Neural progenitor cell (in vitro differentiated cells): ENCODE results near the gene CYB5R4. TPM values are rescaled to one million over a fixed set of nuclear protein-coding genes. Genes with fewer than 3 reads are reported as not detected.
A peak's percentile ranks its signal among the peaks of the same experiment; 100 is the strongest.

Experiments
- DNase-seq: peaks from one replicate; pipeline ENCODE4 v3.0.0-alpha.2; 2016; ENCODE audit warnings: low spot score
- H2AFZ ChIP-seq: fragments of 200-600 bp; sonication (generic); replicated peaks from 2 replicates; pipeline ENCODE4 v1.6.1; 2016; ENCODE audit warnings: antibody characterized with exemption
- H3F3A ChIP-seq: fragments of 200-600 bp; sonication (generic); 2 replicates; pipeline ENCODE4 v1.6.1; 2016; ENCODE audit warnings: antibody characterized with exemption, low read depth
- H3K27ac ChIP-seq: fragments of 200-600 bp; sonication (generic); 2 replicates; pipeline ENCODE4 v1.5.1; 2016; ENCODE audit warnings: mild to moderate bottlenecking
- H3K27me3 ChIP-seq: fragments of 200-600 bp; sonication (generic); 2 replicates; pipeline ENCODE4 v1.6.1; 2016; ENCODE audit warnings: mild to moderate bottlenecking, moderate library complexity
- H3K36me3 ChIP-seq: fragments of 200-600 bp; sonication (generic); 2 replicates; pipeline ENCODE4 v1.5.1; 2016
- H3K4me1 ChIP-seq: fragments of 200-600 bp; sonication (generic); 2 replicates; pipeline ENCODE4 v1.6.1; 2016; ENCODE audit warnings: mixed run types
- H3K4me2 ChIP-seq: fragments of 200-600 bp; sonication (generic); 2 replicates; pipeline ENCODE4 v1.6.1; 2016
- H3K4me3 ChIP-seq: fragments of 200-600 bp; sonication (generic); 2 replicates; pipeline ENCODE4 v1.5.1; 2016
- H3K79me2 ChIP-seq: fragments of 200-600 bp; sonication (generic); 2 replicates; pipeline ENCODE4 v1.6.1; 2016; ENCODE audit warnings: low read depth
- H3K9ac ChIP-seq: fragments of 200-600 bp; sonication (generic); 2 replicates; pipeline ENCODE4 v1.6.1; 2016
- H3K9me3 ChIP-seq: fragments of 200-600 bp; sonication (generic); 2 replicates; pipeline ENCODE4 v1.5.1; 2016; ENCODE audit warnings: low read depth
- H4K20me1 ChIP-seq: fragments of 200-600 bp; sonication (generic); 2 replicates; pipeline ENCODE4 v1.6.1; 2016; ENCODE audit warnings: low read depth
- H3K27ac Mint-ChIP-seq: 3 replicates; pipeline ENCODE4 v1.8.0; 2021; ENCODE audit warnings: mixed read lengths
- H3K27me3 Mint-ChIP-seq: 2 replicates; pipeline ENCODE4 v1.8.0; 2022; ENCODE audit warnings: low read depth, mild to moderate bottlenecking, inconsistent platforms, moderate library complexity, mixed read lengths; ENCODE audit not compliant: insufficient read depth
- H3K36me3 Mint-ChIP-seq: 3 replicates; pipeline ENCODE4 v1.8.0; 2021; ENCODE audit warnings: mixed read lengths
- H3K4me1 Mint-ChIP-seq: 3 replicates; pipeline ENCODE4 v1.8.0; 2021; ENCODE audit warnings: mixed read lengths
- H3K4me3 Mint-ChIP-seq: 3 replicates; pipeline ENCODE4 v1.8.0; 2021; ENCODE audit warnings: mild to moderate bottlenecking, moderate library complexity, mixed read lengths
- H3K9me3 Mint-ChIP-seq: 3 replicates; pipeline ENCODE4 v1.8.0; 2020; ENCODE audit warnings: mixed read lengths
- EZH2 ChIP-seq: fragments of 200-600 bp; sonication (generic); IDR thresholded peaks from 2 replicates; pipeline ENCODE4 v1.6.1; 2017; ENCODE audit warnings: antibody characterized with exemption, mild to moderate bottlenecking, moderate library complexity
- EZH2phosphoT487 ChIP-seq: fragments of 200-600 bp; sonication (generic); IDR thresholded peaks from 2 replicates; pipeline ENCODE4 v1.6.1; 2017; ENCODE audit warnings: antibody characterized with exemption
- total RNA-seq: library from RNA; depleted of rRNA; stranded (reverse); fragments of >200 nt; gene quantifications from 2 replicates; pipeline ENCODE4 v1.2.3, GENCODE V29; 2015; ENCODE audit warnings: low replicate concordance
- TF ChIP-seq, protein P1 (sequence below): fragments of 200-600 bp; sonication (generic); IDR thresholded peaks from 2 replicates; pipeline ENCODE4 v1.5.1; 2017; ENCODE audit warnings: antibody characterized with exemption, mild to moderate bottlenecking

The CYB5R4 gene
- total RNA-seq, 1 donor from 2014 or later, result 8.5 TPM

DNA sequence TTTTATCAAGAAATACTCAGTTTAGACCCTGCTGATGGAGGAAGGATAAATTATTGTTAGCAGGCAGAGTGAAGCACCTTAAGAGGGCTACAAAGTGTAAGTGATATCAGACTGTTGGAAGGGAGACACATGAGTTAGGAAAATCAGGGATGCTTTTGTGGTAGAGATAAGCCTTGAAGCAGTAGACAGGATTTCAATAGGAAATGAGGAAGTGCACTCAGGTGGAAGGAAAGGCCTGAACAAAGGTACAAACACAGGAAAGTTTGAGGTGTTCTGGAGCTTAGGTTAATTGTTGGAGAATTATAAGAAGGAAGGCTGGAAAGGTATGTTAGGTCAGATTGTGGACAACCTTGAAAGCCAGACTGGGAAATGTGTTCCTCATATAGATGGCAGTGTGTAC, 7.6 kb downstream of the CYB5R4 start:
- Histone ChIP-seq H4K20me1 (peaks cover 5% of the 10 kb centered on the region), H3K9ac (no peak overlapping the region), H2AFZ (no peak overlapping the region), H3K4me2 (no peak overlapping the region), H3K36me3 (no peaks in the 10 kb centered on the region), H3K27ac (no peak overlapping the region), H3K4me1 (no peaks in the 10 kb centered on the region), H3K79me2 (peaks cover 20% of the 10 kb centered on the region), H3K27me3 (no peaks in the 10 kb centered on the region), H3K4me3 (no peak overlapping the region), H3F3A (no peaks in the 10 kb centered on the region), H3K9me3 (no peaks in the 10 kb centered on the region)
- no peaks in the 10 kb centered on the region for H3K27me3 Mint-ChIP-seq
- TF ChIP-seq, protein P1, sequence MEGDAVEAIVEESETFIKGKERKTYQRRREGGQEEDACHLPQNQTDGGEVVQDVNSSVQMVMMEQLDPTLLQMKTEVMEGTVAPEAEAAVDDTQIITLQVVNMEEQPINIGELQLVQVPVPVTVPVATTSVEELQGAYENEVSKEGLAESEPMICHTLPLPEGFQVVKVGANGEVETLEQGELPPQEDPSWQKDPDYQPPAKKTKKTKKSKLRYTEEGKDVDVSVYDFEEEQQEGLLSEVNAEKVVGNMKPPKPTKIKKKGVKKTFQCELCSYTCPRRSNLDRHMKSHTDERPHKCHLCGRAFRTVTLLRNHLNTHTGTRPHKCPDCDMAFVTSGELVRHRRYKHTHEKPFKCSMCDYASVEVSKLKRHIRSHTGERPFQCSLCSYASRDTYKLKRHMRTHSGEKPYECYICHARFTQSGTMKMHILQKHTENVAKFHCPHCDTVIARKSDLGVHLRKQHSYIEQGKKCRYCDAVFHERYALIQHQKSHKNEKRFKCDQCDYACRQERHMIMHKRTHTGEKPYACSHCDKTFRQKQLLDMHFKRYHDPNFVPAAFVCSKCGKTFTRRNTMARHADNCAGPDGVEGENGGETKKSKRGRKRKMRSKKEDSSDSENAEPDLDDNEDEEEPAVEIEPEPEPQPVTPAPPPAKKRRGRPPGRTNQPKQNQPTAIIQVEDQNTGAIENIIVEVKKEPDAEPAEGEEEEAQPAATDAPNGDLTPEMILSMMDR, result no peak
- TF ChIP-seq EZH2 (no peak), EZH2phosphoT487 (no peak)
- H3K4me3 Mint-ChIP-seq, result no peak overlapping the region
- peaks cover 19% of the 10 kb centered on the region for H3K9me3 Mint-ChIP-seq
- H3K27ac Mint-ChIP-seq, result no peak overlapping the region
- no peak for DNase-seq
- H3K36me3 Mint-ChIP-seq, result peaks cover 27% of the 10 kb centered on the region
- no peaks in the 10 kb centered on the region for H3K4me1 Mint-ChIP-seq

- TF ChIP-seq EZH2 (no peak), EZH2phosphoT487 (no peak)
- TF ChIP-seq, protein P1, result no peak
- Histone ChIP-seq H4K20me1 (no peaks in the 10 kb centered on the region), H3K36me3 (no peaks in the 10 kb centered on the region), H2AFZ (no peak overlapping the region), H3K9ac (no peak overlapping the region), H3K4me1 (no peaks in the 10 kb centered on the region), H3K79me2 (peaks cover 15% of the 10 kb centered on the region), H3K9me3 (no peaks in the 10 kb centered on the region), H3K4me3 (no peak overlapping the region), H3K27ac (no peak overlapping the region), H3K27me3 (no peaks in the 10 kb centered on the region), H3K4me2 (no peak overlapping the region), H3F3A (no peaks in the 10 kb centered on the region)
- peak; percentile 41 for DNase-seq
- Mint-ChIP-seq H3K27me3 (no peaks in the 10 kb centered on the region), H3K36me3 (peaks cover 27% of the 10 kb centered on the region), H3K4me3 (no peak overlapping the region), H3K27ac (no peak overlapping the region), H3K4me1 (no peaks in the 10 kb centered on the region), H3K9me3 (peaks cover 19% of the 10 kb centered on the region)
Observed at GRCh38 chr6:83867527-83868161, 8.2 kb downstream of the CYB5R4 start.

DNA sequence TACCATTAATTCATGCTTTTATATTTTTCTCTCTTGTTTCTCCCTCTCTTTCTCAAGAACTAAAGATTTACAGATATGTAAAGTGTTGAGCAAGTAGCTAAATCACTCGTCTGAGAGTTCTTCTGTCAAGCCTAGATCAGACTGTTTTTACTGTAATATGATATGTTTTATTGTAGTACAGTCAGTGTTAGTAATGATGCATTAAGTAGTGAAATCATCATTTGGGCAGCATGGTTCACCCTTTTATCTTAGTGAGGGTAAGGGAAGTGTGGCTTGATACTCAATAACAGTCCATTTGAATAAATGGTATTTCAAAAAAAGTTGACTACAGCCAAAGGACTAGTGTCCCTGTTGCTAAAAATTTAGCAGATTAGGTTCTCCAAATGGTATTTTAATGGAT, 9.2 kb downstream of the CYB5R4 start:
- H3K4me1 Mint-ChIP-seq, result no peaks in the 10 kb centered on the region
- H3K4me3 Mint-ChIP-seq, result no peak overlapping the region
- Histone ChIP-seq H3K27ac (no peak overlapping the region), H3K9me3 (no peaks in the 10 kb centered on the region), H3K4me1 (no peaks in the 10 kb centered on the region), H3K36me3 (no peaks in the 10 kb centered on the region), H3K4me2 (no peak overlapping the region), H4K20me1 (no peaks in the 10 kb centered on the region), H3F3A (no peaks in the 10 kb centered on the region), H3K4me3 (no peak overlapping the region), H3K27me3 (no peaks in the 10 kb centered on the region), H3K9ac (no peak overlapping the region), H2AFZ (no peak overlapping the region), H3K79me2 (peaks cover 6% of the 10 kb centered on the region)
- H3K9me3 Mint-ChIP-seq, result peaks cover 19% of the 10 kb centered on the region
- no peak for TF ChIP-seq EZH2
- TF ChIP-seq, protein P1, result no peak
- no peak for TF ChIP-seq EZH2phosphoT487
- H3K27ac Mint-ChIP-seq, result no peak overlapping the region
- DNase-seq, result no peak
- peaks cover 27% of the 10 kb centered on the region for H3K36me3 Mint-ChIP-seq
- no peaks in the 10 kb centered on the region for H3K27me3 Mint-ChIP-seq
